NAMALWA (cell line): ENCODE data around the gene TTC38.
A peak's percentile ranks its signal among the peaks of the same experiment; 100 is the strongest.

Source experiments
- DNase-seq: peaks from one replicate; pipeline ENCODE4 v3.0.0-alpha.2; 2015; ENCODE audit warnings: low spot score

The TTC38 gene

DNA sequence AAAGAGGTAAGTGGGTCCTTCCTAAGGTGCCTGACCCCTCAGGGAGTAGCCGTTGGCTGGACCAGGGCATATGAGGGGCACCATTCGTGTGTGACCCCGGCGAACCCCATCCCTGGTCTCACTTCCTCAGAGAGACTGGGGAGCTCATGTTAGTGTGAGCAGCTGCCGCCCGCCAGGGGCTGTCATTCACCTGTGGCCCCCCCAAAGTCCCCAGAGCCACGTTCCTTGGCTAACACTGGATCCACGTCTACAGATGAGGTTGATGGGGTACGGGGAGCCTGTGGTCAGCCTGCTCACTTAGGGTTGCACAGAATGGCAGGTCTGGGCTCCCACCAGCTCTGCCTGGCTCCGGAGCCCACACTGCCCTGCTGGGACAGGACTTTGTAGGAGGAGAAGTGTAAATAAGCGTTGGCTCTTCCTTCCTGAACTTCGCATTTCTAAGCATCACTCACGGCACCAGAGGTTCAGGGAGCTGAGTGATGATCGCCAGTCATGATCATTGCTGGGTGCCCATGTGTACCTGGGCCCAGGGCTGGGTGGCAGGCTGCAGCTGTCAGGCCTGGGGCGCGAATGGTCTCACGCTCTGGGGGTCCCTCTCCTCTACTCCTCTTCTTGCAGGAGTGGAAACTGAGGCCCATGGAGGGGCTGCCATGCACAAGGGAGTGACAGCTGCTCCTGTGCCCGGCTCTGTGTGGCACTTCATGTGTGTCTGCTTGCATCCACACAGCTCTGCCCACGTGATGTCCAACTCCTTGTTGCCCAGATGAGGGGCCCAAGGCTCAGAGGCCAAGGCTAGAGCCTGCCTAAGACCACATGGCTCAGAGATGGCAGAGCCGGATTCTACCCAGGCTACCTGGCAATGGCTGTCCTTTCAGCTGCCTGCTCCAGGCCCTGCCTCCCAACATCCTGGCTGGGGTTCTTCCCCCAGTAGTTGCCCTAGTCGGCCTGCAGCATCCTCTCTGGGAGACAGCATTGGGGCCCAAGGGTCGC is 11.1 kb downstream of the TTC38 start:
- no peak for DNase-seq

DNA sequence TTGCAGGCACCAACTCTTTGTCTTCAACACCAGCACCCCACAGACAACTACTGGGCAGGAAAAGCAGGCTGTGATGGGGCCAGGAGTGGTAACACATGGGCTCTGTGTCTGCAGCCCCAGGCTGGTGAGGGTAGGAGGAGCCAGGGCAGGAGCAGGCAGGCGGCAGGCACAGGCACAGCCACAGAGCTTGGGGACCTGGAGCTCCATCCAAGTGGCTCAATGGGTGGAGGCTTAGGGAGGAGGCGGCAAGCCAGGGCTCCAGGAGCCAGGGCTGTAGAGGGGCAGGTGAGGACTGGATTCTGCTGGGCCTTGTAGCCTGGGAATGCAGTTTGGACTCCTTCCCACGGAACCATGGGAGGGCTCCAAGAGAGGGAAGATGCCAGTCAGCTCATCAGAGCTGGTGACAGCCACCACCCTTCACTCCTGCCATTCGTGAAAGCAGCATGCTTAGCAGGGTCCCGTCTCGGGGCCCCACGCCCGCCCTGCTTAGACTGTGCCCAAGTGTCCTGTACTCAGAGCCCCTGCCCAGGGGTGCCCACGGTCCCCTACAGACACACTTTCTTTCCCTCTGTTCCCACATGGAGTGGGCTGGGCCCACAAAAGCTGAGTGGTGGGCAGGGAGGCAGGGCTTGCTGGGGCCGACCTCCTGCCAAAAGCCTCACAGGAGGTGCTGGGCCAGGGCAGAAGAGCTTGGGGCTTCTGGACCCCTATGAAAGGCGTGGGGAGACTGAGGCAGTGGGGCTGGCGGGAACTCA is 12.4 kb downstream of the TTC38 start:
- no peak for DNase-seq

DNA sequence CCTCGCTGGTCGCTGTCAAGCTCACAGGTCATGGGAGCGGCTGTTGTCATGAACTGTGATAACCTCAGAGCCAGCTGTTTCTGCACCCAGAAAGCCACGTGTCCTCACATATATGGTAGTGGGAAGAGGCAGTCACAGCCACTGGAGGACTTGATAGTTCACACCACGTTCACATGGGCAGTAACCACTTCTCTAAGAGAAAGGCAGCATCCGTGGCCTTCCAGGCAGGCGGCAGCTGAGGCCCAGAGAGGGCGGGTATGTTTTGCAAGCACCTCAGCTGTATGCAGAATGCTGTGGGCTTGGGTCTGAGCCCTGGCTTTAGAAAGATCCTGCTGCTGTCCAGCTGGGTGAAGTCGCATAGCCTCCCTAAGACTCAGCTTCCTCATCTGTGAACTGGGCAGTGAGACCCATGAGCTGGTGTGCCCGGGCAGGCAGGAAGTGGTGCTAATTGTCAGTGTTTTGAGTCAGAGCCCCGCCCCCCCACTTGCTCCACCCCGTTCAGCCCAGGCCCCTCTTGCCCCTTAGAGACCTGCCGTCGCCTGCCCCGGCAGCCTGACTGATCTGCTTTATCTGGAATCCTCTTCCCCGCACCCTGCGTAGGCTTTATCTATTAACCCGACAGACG is 13.3 kb downstream of the TTC38 start:
- no peak for DNase-seq

GRCh38 chr22:46281866-46282678 is 14.3 kb downstream of the TTC38 start:
- DNase-seq: no peak

DNA sequence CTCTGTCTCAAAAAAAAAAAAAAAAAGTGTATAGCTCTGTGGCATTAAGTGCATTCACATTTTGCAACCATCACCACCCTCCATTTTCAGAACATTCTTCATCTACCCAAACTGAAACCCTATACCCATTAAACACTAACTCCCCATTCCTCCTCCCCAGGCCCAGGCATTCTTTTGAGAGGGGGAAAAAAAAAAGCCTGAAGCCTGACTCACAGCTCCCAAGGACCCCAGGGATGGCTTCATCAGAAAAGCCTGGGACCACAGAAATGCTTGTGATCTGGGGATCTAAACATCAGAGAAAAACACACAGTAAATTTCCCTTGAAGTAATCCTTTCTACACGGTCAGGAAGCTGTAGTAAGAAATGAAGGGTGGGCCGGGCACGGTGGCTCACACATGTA is 18.2 kb downstream of the TTC38 start:
- DNase-seq: no peak

- no peak for DNase-seq
These were observed 19.4 kb downstream of the TTC38 start for GRCh38 chr22:46286941-46287872.

GRCh38 chr22:46287873-46288751 is 20.3 kb downstream of the TTC38 start:
- DNase-seq: peak; percentile 34

- no peak for DNase-seq
These were observed 21.0 kb downstream of the TTC38 start for GRCh38 chr22:46288846-46289243.

- DNase-seq: no peak
These were observed 21.6 kb downstream of the TTC38 start for GRCh38 chr22:46289244-46289891.

GRCh38 chr22:46290121-46290842 is 22.5 kb downstream of the TTC38 start:
- no peak for DNase-seq

GRCh38 chr22:46290843-46291785 is 23.3 kb downstream of the TTC38 start:
- no peak for DNase-seq

DNA sequence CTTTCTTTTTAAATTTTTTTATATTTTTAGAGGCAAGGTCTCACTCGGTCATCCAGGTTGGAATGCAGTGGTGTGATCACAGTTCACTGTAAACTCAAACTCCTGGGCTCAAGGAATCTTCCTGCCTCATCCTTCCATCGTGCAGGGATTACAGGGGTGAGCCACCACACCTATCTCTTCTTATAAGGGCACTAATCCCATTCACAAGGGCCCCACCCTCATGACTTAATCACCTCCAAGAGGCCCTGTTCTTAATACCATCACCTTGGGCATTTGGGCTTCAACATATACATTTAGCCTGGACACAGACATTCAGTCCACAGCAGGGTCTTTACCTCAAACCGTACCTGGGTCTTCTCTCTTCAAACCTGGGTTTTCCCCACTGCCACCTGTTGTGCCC is 24.4 kb downstream of the TTC38 start:
- no peak for DNase-seq

GRCh38 chr22:46292732-46293131 is 24.9 kb downstream of the TTC38 start:
- no peak for DNase-seq

- DNase-seq: no peak
These were observed 25.9 kb downstream of the TTC38 start for GRCh38 chr22:46293577-46294260.

- no peak for DNase-seq
These were observed 27.0 kb downstream of the TTC38 start for GRCh38 chr22:46294784-46295183.

- DNase-seq: no peak
These were observed 27.6 kb downstream of the TTC38 start for GRCh38 chr22:46295277-46295971.
